ENCODE data around the gene RAP1GAP2. TPM values are rescaled to one million over a fixed set of nuclear protein-coding genes. Genes with fewer than 3 reads are reported as not detected.

The RAP1GAP2 gene
- polyA plus RNA-seq, 1 of the 3 experiments (the other 2 are of a cell fraction) = 22.0 TPM

GRCh38 chr17:2862197-2862596 lies 66.0 kb downstream of the RAP1GAP2 start:
- no peak for DNase-seq
- CTCF ChIA-PET = interaction anchor here (0.9 to 1.8 kb wide), 8 partner anchors 8 to 151 kb away, joined by 3 to 8 read pairs (median 4); no protein-coding TSS in a partner anchor
- Histone ChIP-seq H3K27me3 (ENCODE audit: insufficient read depth) (no peaks in the 10 kb centered on the region), H3K9me2 (no peaks in the 10 kb centered on the region), H3K4me1 (ENCODE audit: control insufficient read depth in 1 of 2, insufficient read depth in 2 of 2, low read depth in 1 of 2, low read length in 1 of 2) (peaks cover 5 to 37% of the 10 kb centered on the region in 2 experiments; a peak in 2 of 4 replicates), H4K20me1 (ENCODE audit: insufficient read depth) (peaks cover 25% of the 10 kb centered on the region), H3K4me3 (ENCODE audit: low read depth in 2 of 2, low read length in 1 of 2) (no peak overlapping the region), H3K27ac (ENCODE audit: low read depth in 2 of 2, low read length in 1 of 2) (peak overlapping the region in 1 of 2 experiments; percentile 14; a peak in 1 of 4 replicates), H3K36me3 (replicated peaks in 1 of 2; ENCODE audit: control insufficient read depth in 1 of 2, insufficient read depth in 2 of 2, low read length in 1 of 2) (no peaks in the 10 kb centered on the region), H2AFZ (ENCODE audit: low read depth) (no peak overlapping the region), H3F3A (replicated peaks; ENCODE audit: insufficient read depth) (no peaks in the 10 kb centered on the region), H3K79me2 (ENCODE audit: insufficient read depth) (peaks cover 96% of the 10 kb centered on the region), H3K9me3 (no peaks in the 10 kb centered on the region), H3K9ac (no peak overlapping the region), H3K4me2 (no peak overlapping the region)
- POLR2A ChIA-PET = interaction anchor here (1.0 to 1.3 kb wide), 3 partner anchors 8 to 64 kb away, joined by 3 to 6 read pairs (median 6); no protein-coding TSS in a partner anchor
- no peak for TF ChIP-seq IRF3 (IDR thresholded peaks at IDR 0.05; ENCODE audit: low read depth, low read length)
- no peak for TF ChIP-seq SIN3A (IDR thresholded peaks at IDR 0.05; ENCODE audit: borderline replicate concordance, low read depth, low read length)
- TF ChIP-seq GATA2 (CRISPR knock-in tag; IDR thresholded peaks at IDR 0.05) = no peak
- TF ChIP-seq, protein P1, sequence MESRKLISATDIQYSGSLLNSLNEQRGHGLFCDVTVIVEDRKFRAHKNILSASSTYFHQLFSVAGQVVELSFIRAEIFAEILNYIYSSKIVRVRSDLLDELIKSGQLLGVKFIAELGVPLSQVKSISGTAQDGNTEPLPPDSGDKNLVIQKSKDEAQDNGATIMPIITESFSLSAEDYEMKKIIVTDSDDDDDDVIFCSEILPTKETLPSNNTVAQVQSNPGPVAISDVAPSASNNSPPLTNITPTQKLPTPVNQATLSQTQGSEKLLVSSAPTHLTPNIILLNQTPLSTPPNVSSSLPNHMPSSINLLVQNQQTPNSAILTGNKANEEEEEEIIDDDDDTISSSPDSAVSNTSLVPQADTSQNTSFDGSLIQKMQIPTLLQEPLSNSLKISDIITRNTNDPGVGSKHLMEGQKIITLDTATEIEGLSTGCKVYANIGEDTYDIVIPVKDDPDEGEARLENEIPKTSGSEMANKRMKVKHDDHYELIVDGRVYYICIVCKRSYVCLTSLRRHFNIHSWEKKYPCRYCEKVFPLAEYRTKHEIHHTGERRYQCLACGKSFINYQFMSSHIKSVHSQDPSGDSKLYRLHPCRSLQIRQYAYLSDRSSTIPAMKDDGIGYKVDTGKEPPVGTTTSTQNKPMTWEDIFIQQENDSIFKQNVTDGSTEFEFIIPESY (IDR thresholded peaks at IDR 0.05; ENCODE audit: borderline replicate concordance, low read depth) = no peak
- no peak for TF ChIP-seq EP300 (IDR thresholded peaks at IDR 0.05; ENCODE audit: borderline replicate concordance in 1 of 2, low read depth in 1 of 2, low read length in 1 of 2)
- TF ChIP-seq FOSL2 (IDR thresholded peaks at IDR 0.05; ENCODE audit: borderline replicate concordance, low read depth) = no peak
- TF ChIP-seq TCF12 (IDR thresholded peaks at IDR 0.05) = no peak
- no peak for TF ChIP-seq EZH2phosphoT487 (IDR thresholded peaks at IDR 0.05; ENCODE audit: borderline replicate concordance, low read depth)
- TF ChIP-seq TAF1 (IDR thresholded peaks at IDR 0.05; ENCODE audit: borderline replicate concordance, low read depth, low read length) = no peak
- TF ChIP-seq RAD21 (IDR thresholded peaks at IDR 0.05; ENCODE audit: low read length) = no peak
- no peak for TF ChIP-seq SMC3 (IDR thresholded peaks at IDR 0.05; ENCODE audit: low read depth, low read length)
- TF ChIP-seq YY1 (IDR thresholded peaks at IDR 0.05; ENCODE audit: low read depth) = no peak
- no peak for TF ChIP-seq NRF1 (IDR thresholded peaks at IDR 0.05; ENCODE audit: low read depth, low read length)
- no peak for TF ChIP-seq FOXJ3 (CRISPR knock-in tag; IDR thresholded peaks at IDR 0.05)
- no peak for TF ChIP-seq GABPA (IDR thresholded peaks at IDR 0.05; ENCODE audit: low read depth)
- no peak for TF ChIP-seq RFX5 (IDR thresholded peaks at IDR 0.05; ENCODE audit: low read length)
- no peak for TF ChIP-seq MEF2A (IDR thresholded peaks at IDR 0.05; ENCODE audit: borderline replicate concordance, low read depth)
- 96% methylated on average over 8 of the region's 8 CpGs for WGBS (ENCODE audit: low lambda C conversion rate)

Measured in SK-N-SH (cell line).